Spleen (tissue), 7 donors: ENCODE measurements around the gene THSD7A.

Source experiments
- CTCF ChIP-seq, 11 experiments: fragments of 200-600 bp in 7 of 11; fragments of 450-650 bp in 4 of 11; sonication (generic) in 4 of 11; IDR thresholded peaks in 8 of 11; conservative IDR thresholded peaks in 3 of 11; 1 replicate in 7 of 11; 2 replicates in 4 of 11; pipeline versions ENCODE4 v1.4.0 to v1.8.0; 2016 to 2021; ENCODE audit warnings: antibody characterized with exemption in 11 of 11, inconsistent platforms in 4 of 11, mild to moderate bottlenecking in 1 of 11
- POLR2AphosphoS5 ChIP-seq, 3 donors: sonication (generic); formaldehyde crosslinking; IDR thresholded peaks; one replicate each; pipeline ENCODE4 v1.5.1; 2017; ENCODE audit warnings: antibody characterized with exemption in 3 of 3
- donor health status: DM: no; HTN: no; CAD: no; lungs with moderate emphysema.
- donor health status: DM: no; HTN: no; CAD: no.
- donor health status: DM: no; HTN: no; CAD: no.

DNA sequence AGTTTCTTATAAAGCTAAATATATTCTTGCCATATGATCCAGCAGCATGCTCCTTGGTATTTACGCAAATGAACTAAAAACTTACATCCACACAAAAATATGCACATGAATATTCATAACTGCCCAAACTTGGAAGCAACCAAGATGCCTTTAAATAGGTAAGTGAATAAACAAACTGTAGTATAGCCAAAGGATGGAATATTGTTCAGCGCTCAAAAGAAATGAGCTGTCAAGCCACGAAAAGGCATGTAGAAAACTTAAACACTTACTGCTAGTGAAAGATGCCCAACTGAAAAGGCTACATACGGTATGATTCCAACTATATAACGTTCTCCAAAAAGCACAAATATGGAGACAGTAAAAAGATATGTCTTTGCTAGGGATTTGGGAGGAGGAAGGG, 12.7 kb downstream of the THSD7A start:
- TF ChIP-seq CTCF (IDR thresholded peaks at IDR 0.05 in 8 of 11, conservative IDR thresholded peaks at IDR 0.05 in 3 of 11) (no peak), POLR2AphosphoS5 (IDR thresholded peaks at IDR 0.05) (no peak)
